Kidney (tissue), 14 donors: ENCODE measurements around the gene SNX32. TPM values are rescaled to one million over a fixed set of nuclear protein-coding genes. Genes with fewer than 3 reads are reported as not detected.

Experiments used
- DNase-seq, 5 donors: peaks; one replicate each; pipeline ENCODE4 v3.0.0-alpha.2; 2013 to 2020
- FAIRE-seq: peaks from 2 replicates; lab custom pipeline; 2012; peaks lifted over from hg19 to GRCh38; lab: Jason Lieb, UNC
- H3K27ac ChIP-seq, 2 donors: one replicate each; pipeline ENCODE4 v1.7.0; 2013; ENCODE audit warnings: low read depth in 2 of 2, low read length in 2 of 2, inconsistent platforms in 1 of 2
- H3K27me3 ChIP-seq: one replicate; pipeline ENCODE4 v1.7.1; 2013; ENCODE audit warnings: low read length, inconsistent platforms; ENCODE audit not compliant: control insufficient read depth, insufficient read depth
- H3K36me3 ChIP-seq, 3 donors: one replicate each; pipeline versions ENCODE4 v1.7.0 to v1.7.1; 2013; ENCODE audit warnings: low read length in 3 of 3, control low read depth in 1 of 3, inconsistent platforms in 1 of 3; ENCODE audit not compliant: insufficient read depth in 3 of 3, control insufficient read depth in 2 of 3
- H3K4me1 ChIP-seq, 3 donors: one replicate each; pipeline versions ENCODE4 v1.7.0 to v1.7.1; 2013; ENCODE audit warnings: low read length in 3 of 3, inconsistent platforms in 1 of 3, low read depth in 1 of 3; ENCODE audit not compliant: control insufficient read depth in 2 of 3, insufficient read depth in 2 of 3
- H3K4me3 ChIP-seq, 3 donors: one replicate each; pipeline versions ENCODE4 v1.7.0 to v1.8.1; 2013; ENCODE audit warnings: low read length in 3 of 3, control low read depth in 1 of 3, inconsistent platforms in 1 of 3
- H3K9ac ChIP-seq, 3 donors: one replicate each; pipeline versions ENCODE4 v1.7.0 to v1.7.1; 2013; ENCODE audit warnings: low read length in 3 of 3, control low read depth in 1 of 3, inconsistent platforms in 1 of 3
- H3K9me3 ChIP-seq, 3 donors: one replicate each; pipeline versions ENCODE4 v1.7.0 to v1.7.1; 2013; ENCODE audit warnings: low read length in 3 of 3, control low read depth in 1 of 3, inconsistent platforms in 1 of 3; ENCODE audit not compliant: control insufficient read depth in 2 of 3, insufficient read depth in 1 of 3
- CTCF ChIP-seq: IDR thresholded peaks from 3 replicates; pipeline ENCODE4 v1.5.1; 2012; ENCODE audit warnings: mild to moderate bottlenecking, moderate library complexity, borderline replicate concordance; ENCODE audit not compliant: insufficient read depth; ENCODE audit errors: extremely low read depth
- intact Hi-C: fragments of 100-400 bp; cut with DNase I; formaldehyde crosslinking; loops from one replicate; pipeline ENCODE4 v1.11.1; 2022
- polyA plus RNA-seq: library from polyadenylated mRNA; stranded (reverse); fragments of 350-450 nt; fragmentation: Illumina TruSeq; extraction: RNeasy Lipid Tissue Mini Kit (QIAGEN cat#74804); gene quantifications from one replicate; pipeline ENCODE4 v1.2.3, GENCODE V29; 2014; ENCODE audit warnings: low read depth, low replicate concordance; ENCODE audit not compliant: insufficient read depth
- total RNA-seq: library from RNA; stranded (reverse); fragmentation: NEBNext Ultra II Directional; extraction: Animal tissue kit (Norgen Biotek cat#: 25700); gene quantifications from one replicate; pipeline ENCODE4 v1.2.1, GENCODE V29; 2021
- donor health status: control.
- donor health status: control.
- donor health status: control.
- donor health status: control.
- donor health status: control.
- donor health status: DM: yes; HTN: yes; CAD: no.
- donor health status: Normal renal cell carcinoma (clear cell type).

Gene SNX32
- total and polyA plus RNA-seq, 2 donors from 2014 or later: 0.43 to 1.0 TPM

- Histone ChIP-seq H3K4me3 (no peak overlapping the region), H3K4me1 (peaks cover 0 to 6% (median 3%) of the 10 kb centered on the region in 3 donors), H3K27ac (no peak overlapping the region), H3K9ac (no peak overlapping the region), H3K9me3 (no peaks in the 10 kb centered on the region), H3K27me3 (peaks cover 17% of the 10 kb centered on the region), H3K36me3 (no peaks in the 10 kb centered on the region)
- FAIRE-seq (no peak), DNase-seq (no peak)
- intact Hi-C loops: no loop called here
- TF ChIP-seq CTCF: no peak
These were observed 69.3 kb downstream of the SNX32 start for GRCh38 chr11:65903068-65903481.

Other genes with a start within 250 kb of the SNX32 start
- gene KCNK7, start 238.2 kb upstream of the SNX32 start, total RNA-seq: 0.25 TPM
- gene KCNK7, start 238.2 kb upstream of the SNX32 start, polyA plus RNA-seq: not detected
- gene MAP3K11, start 219.7 kb upstream of the SNX32 start, total RNA-seq: 89.1 TPM
- 55.7 TPM for gene MAP3K11, start 219.7 kb upstream of the SNX32 start, polyA plus RNA-seq
- 44.4 TPM for gene PCNX3, start 218.2 kb upstream of the SNX32 start, total RNA-seq
- 13.6 TPM for gene PCNX3, start 218.2 kb upstream of the SNX32 start, polyA plus RNA-seq
- 71.0 TPM for gene SIPA1, start 195.9 kb upstream of the SNX32 start, total RNA-seq
- 46.4 TPM for gene SIPA1, start 195.9 kb upstream of the SNX32 start, polyA plus RNA-seq
- 81.6 TPM for gene RELA, start 171.0 kb upstream of the SNX32 start, total RNA-seq
- 34.8 TPM for gene RELA, start 171.0 kb upstream of the SNX32 start, polyA plus RNA-seq
- 74.7 TPM for gene KAT5, start 121.7 kb upstream of the SNX32 start, total RNA-seq
- 68.4 TPM for gene KAT5, start 121.7 kb upstream of the SNX32 start, polyA plus RNA-seq
- 43.7 TPM for gene RNASEH2C, start 113.2 kb upstream of the SNX32 start, total RNA-seq
- gene RNASEH2C, start 113.2 kb upstream of the SNX32 start, polyA plus RNA-seq: 129 TPM
- 18.3 TPM for gene AP5B1, start 53.0 kb upstream of the SNX32 start, total RNA-seq
- 6.3 TPM for gene AP5B1, start 53.0 kb upstream of the SNX32 start, polyA plus RNA-seq
- gene OVOL1, start 46.9 kb upstream of the SNX32 start, total RNA-seq: 6.6 TPM
- 6.7 TPM for gene OVOL1, start 46.9 kb upstream of the SNX32 start, polyA plus RNA-seq
- 705 TPM for gene CFL1, start 24.2 kb downstream of the SNX32 start, total RNA-seq
- 846 TPM for gene CFL1, start 24.2 kb downstream of the SNX32 start, polyA plus RNA-seq
- gene MUS81, start 26.5 kb downstream of the SNX32 start, total RNA-seq: 54.9 TPM
- gene MUS81, start 26.5 kb downstream of the SNX32 start, polyA plus RNA-seq: 31.2 TPM
- 64.2 TPM for gene EFEMP2, start 38.8 kb downstream of the SNX32 start, total RNA-seq
- 60.0 TPM for gene EFEMP2, start 38.8 kb downstream of the SNX32 start, polyA plus RNA-seq
- 3.9 TPM for gene CTSW, start 45.9 kb downstream of the SNX32 start, total RNA-seq
- gene CTSW, start 45.9 kb downstream of the SNX32 start, polyA plus RNA-seq: 1.3 TPM
- gene FIBP, start 54.5 kb downstream of the SNX32 start, total RNA-seq: 58.0 TPM
- gene FIBP, start 54.5 kb downstream of the SNX32 start, polyA plus RNA-seq: 105 TPM
- 26.1 TPM for gene CCDC85B, start 56.7 kb downstream of the SNX32 start, total RNA-seq
- 31.8 TPM for gene CCDC85B, start 56.7 kb downstream of the SNX32 start, polyA plus RNA-seq
- gene FOSL1, start 66.4 kb downstream of the SNX32 start, total RNA-seq: 3.2 TPM
- 0.37 TPM for gene FOSL1, start 66.4 kb downstream of the SNX32 start, polyA plus RNA-seq
- gene C11orf68, start 85.1 kb downstream of the SNX32 start, total RNA-seq: 38.0 TPM
- gene C11orf68, start 85.1 kb downstream of the SNX32 start, polyA plus RNA-seq: 52.0 TPM
- 51.2 TPM for gene DRAP1, start 85.5 kb downstream of the SNX32 start, total RNA-seq
- gene DRAP1, start 85.5 kb downstream of the SNX32 start, polyA plus RNA-seq: 150 TPM
- gene TSGA10IP, start 111.5 kb downstream of the SNX32 start, total RNA-seq: not detected
- not detected for gene TSGA10IP, start 111.5 kb downstream of the SNX32 start, polyA plus RNA-seq
- 48.6 TPM for gene SART1, start 127.8 kb downstream of the SNX32 start, total RNA-seq
- gene SART1, start 127.8 kb downstream of the SNX32 start, polyA plus RNA-seq: 48.7 TPM
- gene EIF1AD, start 168.2 kb downstream of the SNX32 start, total RNA-seq: 37.5 TPM
- gene EIF1AD, start 168.2 kb downstream of the SNX32 start, polyA plus RNA-seq: 17.7 TPM
- gene BANF1, start 168.5 kb downstream of the SNX32 start, total RNA-seq: 181 TPM
- 186 TPM for gene BANF1, start 168.5 kb downstream of the SNX32 start, polyA plus RNA-seq
- 5.9 TPM for gene CST6, start 178.0 kb downstream of the SNX32 start, total RNA-seq
- gene CST6, start 178.0 kb downstream of the SNX32 start, polyA plus RNA-seq: 1.2 TPM
- gene CATSPER1, start 192.5 kb downstream of the SNX32 start, total RNA-seq: 0.76 TPM
- not detected for gene CATSPER1, start 192.5 kb downstream of the SNX32 start, polyA plus RNA-seq
- gene GAL3ST3, start 215.2 kb downstream of the SNX32 start, total RNA-seq: 2.5 TPM
- 7.6 TPM for gene GAL3ST3, start 215.2 kb downstream of the SNX32 start, polyA plus RNA-seq
- gene SF3B2, start 218.4 kb downstream of the SNX32 start, total RNA-seq: 172 TPM
- 114 TPM for gene SF3B2, start 218.4 kb downstream of the SNX32 start, polyA plus RNA-seq
- gene PACS1, start 236.3 kb downstream of the SNX32 start, total RNA-seq: 91.8 TPM
- 23.7 TPM for gene PACS1, start 236.3 kb downstream of the SNX32 start, polyA plus RNA-seq